SH-SY5Y (cell line): ENCODE results near the gene CNPPD1.

Source experiments
- GATA2 ChIP-seq: IDR thresholded peaks from 2 replicates; pipeline ENCODE4 v1.6.1; 2011; ENCODE audit warnings: mild to moderate bottlenecking, low read depth, low read length
- GATA3 ChIP-seq: IDR thresholded peaks from 2 replicates; pipeline ENCODE4 v1.6.1; 2011; ENCODE audit warnings: low read depth, mild to moderate bottlenecking, low read length, moderate library complexity

- TF ChIP-seq GATA2 (no peak), GATA3 (no peak)
Measured at GRCh38 chr2:219214141-219214540, 37.4 kb upstream of the CNPPD1 start.
